Measurements from ENCODE around the gene SLAMF8.
A peak's percentile ranks its signal among the peaks of the same experiment; 100 is the strongest.

Gene SLAMF8

DNA sequence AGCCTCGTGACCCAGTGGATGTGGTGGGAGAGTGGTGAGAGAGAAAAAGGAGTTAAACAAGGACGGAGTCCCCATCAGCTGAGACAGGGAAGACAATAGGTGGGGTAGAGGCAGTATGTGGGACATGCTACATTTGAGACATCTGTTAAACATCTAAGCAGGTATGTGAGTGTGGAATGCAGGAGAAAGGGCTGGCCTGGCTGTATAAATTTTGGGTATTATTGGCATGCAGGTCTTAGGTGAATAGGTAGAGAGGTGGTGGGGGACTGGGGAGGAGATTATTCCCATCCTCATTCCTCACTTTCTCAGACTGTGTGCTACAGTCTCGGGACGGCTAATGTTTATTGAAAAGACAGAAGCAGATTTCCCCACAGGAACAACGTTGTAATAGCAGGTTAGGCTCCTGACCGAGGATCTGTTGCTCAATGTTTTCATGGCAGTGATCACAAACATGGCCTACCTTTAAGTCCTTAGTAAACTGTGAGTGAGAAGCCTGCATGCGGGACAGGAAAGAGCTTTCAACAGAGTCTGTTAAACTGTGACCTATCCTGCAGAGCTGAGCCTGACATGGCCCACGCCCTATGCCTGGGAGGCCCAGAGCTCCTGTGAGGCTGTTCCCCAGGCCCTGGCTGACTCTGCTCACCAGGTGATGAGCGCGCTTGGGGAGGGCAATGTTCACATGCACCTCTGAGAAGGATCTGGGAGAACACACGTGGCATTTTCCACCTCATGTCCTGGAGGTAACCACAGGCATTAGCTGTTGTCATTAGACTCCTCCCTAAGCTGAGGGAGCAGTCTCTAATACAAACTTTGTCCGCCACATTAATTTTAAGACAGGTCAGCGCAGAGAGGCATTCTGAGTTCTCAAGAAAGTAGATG is 19.3 kb downstream of the SLAMF8 start:
- TF ChIP-seq, protein P1, sequence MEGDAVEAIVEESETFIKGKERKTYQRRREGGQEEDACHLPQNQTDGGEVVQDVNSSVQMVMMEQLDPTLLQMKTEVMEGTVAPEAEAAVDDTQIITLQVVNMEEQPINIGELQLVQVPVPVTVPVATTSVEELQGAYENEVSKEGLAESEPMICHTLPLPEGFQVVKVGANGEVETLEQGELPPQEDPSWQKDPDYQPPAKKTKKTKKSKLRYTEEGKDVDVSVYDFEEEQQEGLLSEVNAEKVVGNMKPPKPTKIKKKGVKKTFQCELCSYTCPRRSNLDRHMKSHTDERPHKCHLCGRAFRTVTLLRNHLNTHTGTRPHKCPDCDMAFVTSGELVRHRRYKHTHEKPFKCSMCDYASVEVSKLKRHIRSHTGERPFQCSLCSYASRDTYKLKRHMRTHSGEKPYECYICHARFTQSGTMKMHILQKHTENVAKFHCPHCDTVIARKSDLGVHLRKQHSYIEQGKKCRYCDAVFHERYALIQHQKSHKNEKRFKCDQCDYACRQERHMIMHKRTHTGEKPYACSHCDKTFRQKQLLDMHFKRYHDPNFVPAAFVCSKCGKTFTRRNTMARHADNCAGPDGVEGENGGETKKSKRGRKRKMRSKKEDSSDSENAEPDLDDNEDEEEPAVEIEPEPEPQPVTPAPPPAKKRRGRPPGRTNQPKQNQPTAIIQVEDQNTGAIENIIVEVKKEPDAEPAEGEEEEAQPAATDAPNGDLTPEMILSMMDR (conservative IDR thresholded peaks at IDR 0.05; ENCODE audit: low read depth, low read length): no peak
- no peak overlapping the region for H3K4me3 ChIP-seq (ENCODE audit: low read length)
- no peak for DNase-seq (ENCODE audit: low read depth)

DNA sequence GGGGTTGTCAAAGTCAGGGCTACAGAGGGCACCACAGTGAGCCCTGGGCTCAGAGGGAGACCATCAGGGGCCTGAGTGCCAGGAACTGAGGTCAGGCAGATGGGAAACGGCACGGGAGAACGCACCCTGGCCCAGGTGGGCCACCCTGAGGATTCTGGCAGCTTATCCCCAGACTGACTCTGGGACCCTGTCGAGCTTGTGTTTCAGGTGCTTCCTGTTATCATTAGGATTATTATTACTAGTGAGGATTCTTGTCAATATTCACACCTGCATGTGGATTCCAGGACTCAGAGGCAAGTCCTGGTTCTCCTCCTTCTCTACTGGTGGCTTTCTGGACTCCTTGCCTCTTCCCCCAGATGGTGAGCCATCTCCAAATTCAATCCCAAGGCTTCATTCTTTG is 20.6 kb downstream of the SLAMF8 start:
- no peak overlapping the region for H3K4me3 ChIP-seq (ENCODE audit: low read length)
- TF ChIP-seq, protein P1 (conservative IDR thresholded peaks at IDR 0.05; ENCODE audit: low read depth, low read length): no peak
- no peak for DNase-seq (ENCODE audit: low read depth)

DNA sequence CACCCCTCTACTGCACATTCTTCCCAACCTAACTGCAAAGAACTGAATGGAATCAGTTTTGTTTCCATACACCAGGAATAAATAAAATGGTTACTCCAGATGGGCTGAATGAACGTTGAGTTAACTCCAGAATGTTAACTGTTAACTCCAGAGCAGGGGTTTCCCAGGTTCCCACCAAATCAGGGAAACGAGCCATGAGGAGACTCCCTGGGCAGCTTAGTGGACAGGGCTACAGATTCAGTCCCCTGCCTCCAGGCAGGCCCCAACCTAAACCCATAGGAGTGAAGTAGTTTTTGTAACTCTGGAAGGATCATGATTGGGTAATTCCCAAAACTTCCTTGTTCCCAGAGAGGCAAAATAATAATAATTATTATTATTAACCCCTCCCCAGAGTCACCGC is 21.7 kb downstream of the SLAMF8 start:
- H3K4me3 ChIP-seq (ENCODE audit: low read length): no peak overlapping the region
- TF ChIP-seq, protein P1 (conservative IDR thresholded peaks at IDR 0.05; ENCODE audit: low read depth, low read length): no peak
- DNase-seq (ENCODE audit: low read depth): no peak

DNA sequence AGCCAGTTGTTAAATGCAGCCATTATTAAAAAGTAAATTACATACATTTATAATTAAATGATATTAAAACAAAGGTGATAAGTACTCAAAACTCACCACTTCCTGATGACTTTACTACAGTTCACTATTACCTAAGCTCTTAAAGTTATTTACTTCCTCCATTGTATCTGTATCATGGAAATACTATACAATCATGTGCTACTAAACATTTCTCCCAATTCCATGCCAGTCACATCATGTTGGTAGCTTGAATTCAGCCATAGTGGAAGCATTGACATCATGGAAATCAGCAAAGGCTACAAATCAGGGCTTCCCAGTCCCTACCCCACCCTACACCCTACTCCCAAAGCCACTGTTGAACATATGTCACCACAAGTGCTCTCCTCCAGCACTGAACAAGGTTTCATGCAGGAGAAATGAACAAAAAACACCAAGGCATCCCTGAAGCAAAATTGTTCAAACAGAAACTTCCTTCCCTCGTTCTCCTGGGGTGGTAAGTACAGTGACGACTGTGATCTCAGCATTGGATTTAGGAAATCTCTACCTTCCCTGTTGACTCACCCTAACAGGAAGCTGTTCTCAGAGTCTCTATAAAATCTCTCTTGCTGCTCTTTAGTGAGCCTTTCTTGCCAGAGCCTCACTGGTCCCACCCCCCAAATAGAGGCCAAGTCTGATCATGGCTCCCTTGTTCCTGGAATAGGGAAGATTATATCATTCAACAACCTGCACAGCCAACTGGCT is 23.1 kb downstream of the SLAMF8 start:
- no peak overlapping the region for H3K4me3 ChIP-seq (ENCODE audit: low read length)
- no peak for DNase-seq (ENCODE audit: low read depth)
- TF ChIP-seq, protein P1 (conservative IDR thresholded peaks at IDR 0.05; ENCODE audit: low read depth, low read length): no peak

DNA sequence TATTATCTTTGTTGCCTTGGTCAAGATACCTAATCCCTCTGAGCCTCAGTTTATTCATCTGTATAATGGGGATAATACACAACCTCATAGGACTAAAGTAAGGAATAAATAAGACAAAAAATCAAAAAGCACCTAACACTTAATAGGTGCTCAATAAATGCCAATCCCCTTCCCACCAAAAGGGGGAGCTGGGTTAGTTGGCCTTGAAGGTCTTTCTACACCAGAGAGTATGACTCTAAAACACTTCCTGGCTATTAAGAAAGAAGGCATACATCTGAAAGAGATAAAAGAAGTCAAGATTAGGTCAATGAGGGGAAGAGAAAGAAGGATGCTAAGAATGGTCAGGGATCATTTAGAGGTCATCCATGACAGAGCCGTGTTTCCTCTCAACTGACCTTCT is 24.7 kb downstream of the SLAMF8 start:
- no peak overlapping the region for H3K4me3 ChIP-seq (ENCODE audit: low read length)
- TF ChIP-seq, protein P1 (conservative IDR thresholded peaks at IDR 0.05; ENCODE audit: low read depth, low read length): no peak
- DNase-seq (ENCODE audit: low read depth): no peak

DNA sequence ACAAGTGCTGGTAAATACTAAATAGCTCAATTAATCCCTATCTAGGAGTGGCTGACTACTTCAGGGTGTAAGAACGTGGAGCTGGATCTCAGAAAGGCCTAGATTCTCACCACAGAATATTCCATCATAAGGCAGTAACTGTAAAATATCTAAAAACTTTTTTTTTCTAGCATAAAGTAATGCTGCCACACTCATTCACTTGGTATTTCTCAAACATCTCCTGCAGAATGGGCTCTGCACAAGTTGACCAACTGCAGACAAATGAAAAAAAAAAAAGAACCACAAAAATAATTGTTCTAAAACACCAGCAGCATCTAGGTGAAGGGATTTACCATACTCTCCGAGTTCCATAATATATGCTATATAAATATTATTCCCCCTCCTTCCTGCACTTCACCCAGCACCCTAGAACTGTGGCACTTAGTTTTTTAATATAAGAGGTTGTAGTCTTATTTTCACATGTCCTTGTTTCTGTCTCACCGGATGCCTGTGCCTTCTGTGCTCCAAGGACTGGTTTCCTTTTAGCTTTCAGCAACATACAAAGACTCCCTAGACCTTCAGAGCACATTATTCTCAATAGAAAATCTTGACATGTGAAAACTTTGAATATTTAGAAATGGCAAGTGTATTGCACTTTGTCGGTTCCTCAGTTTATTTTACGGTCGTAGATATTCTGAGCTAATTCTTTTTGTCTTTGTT is 26.9 kb downstream of the SLAMF8 start:
- H3K4me3 ChIP-seq (ENCODE audit: low read length): peak overlapping the region; percentile 60
- TF ChIP-seq, protein P1 (conservative IDR thresholded peaks at IDR 0.05; ENCODE audit: low read depth, low read length): no peak
- DNase-seq (ENCODE audit: low read depth): no peak
